ENCODE results near the gene SORBS1.

DNA sequence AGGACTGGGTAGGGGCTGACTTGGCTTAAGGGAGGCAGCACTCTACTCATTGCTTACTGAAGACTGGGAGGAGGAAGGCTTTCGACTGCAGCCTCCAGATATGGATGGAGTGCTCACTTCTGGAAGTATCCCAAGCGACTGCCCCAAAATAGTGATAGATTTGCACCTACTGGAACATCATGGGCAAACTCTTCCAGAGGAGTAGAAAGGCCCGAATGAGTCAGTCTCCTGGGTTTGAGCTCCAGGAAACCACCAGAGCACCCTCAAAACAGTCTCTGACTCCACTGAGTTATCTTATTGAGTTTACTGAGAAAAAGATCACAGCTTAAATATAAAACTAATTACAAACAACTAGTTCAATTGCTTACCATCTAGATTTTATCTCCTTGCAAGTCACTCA lies 233.2 kb downstream of the SORBS1 start:
- TF ChIP-seq RAD21 (IDR thresholded peaks at IDR 0.05) (no peak), SP1 (IDR thresholded peaks at IDR 0.05) (no peak), HNF4G (IDR thresholded peaks at IDR 0.05) (no peak), GABPA (IDR thresholded peaks at IDR 0.05 in 1 of 2, conservative IDR thresholded peaks at IDR 0.05 in 1 of 2) (no peak), JUND (IDR thresholded peaks at IDR 0.05) (no peak), TAF1 (conservative IDR thresholded peaks at IDR 0.05) (no peak), YY1 (IDR thresholded peaks at IDR 0.05) (no peak)
- TF ChIP-seq, protein P1, sequence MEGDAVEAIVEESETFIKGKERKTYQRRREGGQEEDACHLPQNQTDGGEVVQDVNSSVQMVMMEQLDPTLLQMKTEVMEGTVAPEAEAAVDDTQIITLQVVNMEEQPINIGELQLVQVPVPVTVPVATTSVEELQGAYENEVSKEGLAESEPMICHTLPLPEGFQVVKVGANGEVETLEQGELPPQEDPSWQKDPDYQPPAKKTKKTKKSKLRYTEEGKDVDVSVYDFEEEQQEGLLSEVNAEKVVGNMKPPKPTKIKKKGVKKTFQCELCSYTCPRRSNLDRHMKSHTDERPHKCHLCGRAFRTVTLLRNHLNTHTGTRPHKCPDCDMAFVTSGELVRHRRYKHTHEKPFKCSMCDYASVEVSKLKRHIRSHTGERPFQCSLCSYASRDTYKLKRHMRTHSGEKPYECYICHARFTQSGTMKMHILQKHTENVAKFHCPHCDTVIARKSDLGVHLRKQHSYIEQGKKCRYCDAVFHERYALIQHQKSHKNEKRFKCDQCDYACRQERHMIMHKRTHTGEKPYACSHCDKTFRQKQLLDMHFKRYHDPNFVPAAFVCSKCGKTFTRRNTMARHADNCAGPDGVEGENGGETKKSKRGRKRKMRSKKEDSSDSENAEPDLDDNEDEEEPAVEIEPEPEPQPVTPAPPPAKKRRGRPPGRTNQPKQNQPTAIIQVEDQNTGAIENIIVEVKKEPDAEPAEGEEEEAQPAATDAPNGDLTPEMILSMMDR (IDR thresholded peaks at IDR 0.05; ENCODE audit: low read depth, low read length, missing input control): no peak
- TF ChIP-seq, protein P2, sequence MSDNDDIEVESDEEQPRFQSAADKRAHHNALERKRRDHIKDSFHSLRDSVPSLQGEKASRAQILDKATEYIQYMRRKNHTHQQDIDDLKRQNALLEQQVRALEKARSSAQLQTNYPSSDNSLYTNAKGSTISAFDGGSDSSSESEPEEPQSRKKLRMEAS (IDR thresholded peaks at IDR 0.05): no peak
- TF ChIP-seq, protein P3, sequence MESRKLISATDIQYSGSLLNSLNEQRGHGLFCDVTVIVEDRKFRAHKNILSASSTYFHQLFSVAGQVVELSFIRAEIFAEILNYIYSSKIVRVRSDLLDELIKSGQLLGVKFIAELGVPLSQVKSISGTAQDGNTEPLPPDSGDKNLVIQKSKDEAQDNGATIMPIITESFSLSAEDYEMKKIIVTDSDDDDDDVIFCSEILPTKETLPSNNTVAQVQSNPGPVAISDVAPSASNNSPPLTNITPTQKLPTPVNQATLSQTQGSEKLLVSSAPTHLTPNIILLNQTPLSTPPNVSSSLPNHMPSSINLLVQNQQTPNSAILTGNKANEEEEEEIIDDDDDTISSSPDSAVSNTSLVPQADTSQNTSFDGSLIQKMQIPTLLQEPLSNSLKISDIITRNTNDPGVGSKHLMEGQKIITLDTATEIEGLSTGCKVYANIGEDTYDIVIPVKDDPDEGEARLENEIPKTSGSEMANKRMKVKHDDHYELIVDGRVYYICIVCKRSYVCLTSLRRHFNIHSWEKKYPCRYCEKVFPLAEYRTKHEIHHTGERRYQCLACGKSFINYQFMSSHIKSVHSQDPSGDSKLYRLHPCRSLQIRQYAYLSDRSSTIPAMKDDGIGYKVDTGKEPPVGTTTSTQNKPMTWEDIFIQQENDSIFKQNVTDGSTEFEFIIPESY (IDR thresholded peaks at IDR 0.05): no peak
- TF ChIP-seq, protein P4, sequence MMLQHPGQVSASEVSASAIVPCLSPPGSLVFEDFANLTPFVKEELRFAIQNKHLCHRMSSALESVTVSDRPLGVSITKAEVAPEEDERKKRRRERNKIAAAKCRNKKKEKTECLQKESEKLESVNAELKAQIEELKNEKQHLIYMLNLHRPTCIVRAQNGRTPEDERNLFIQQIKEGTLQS (IDR thresholded peaks at IDR 0.05): no peak
- TF ChIP-seq, protein P5, sequence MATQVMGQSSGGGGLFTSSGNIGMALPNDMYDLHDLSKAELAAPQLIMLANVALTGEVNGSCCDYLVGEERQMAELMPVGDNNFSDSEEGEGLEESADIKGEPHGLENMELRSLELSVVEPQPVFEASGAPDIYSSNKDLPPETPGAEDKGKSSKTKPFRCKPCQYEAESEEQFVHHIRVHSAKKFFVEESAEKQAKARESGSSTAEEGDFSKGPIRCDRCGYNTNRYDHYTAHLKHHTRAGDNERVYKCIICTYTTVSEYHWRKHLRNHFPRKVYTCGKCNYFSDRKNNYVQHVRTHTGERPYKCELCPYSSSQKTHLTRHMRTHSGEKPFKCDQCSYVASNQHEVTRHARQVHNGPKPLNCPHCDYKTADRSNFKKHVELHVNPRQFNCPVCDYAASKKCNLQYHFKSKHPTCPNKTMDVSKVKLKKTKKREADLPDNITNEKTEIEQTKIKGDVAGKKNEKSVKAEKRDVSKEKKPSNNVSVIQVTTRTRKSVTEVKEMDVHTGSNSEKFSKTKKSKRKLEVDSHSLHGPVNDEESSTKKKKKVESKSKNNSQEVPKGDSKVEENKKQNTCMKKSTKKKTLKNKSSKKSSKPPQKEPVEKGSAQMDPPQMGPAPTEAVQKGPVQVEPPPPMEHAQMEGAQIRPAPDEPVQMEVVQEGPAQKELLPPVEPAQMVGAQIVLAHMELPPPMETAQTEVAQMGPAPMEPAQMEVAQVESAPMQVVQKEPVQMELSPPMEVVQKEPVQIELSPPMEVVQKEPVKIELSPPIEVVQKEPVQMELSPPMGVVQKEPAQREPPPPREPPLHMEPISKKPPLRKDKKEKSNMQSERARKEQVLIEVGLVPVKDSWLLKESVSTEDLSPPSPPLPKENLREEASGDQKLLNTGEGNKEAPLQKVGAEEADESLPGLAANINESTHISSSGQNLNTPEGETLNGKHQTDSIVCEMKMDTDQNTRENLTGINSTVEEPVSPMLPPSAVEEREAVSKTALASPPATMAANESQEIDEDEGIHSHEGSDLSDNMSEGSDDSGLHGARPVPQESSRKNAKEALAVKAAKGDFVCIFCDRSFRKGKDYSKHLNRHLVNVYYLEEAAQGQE (IDR thresholded peaks at IDR 0.05): no peak

Measured in liver (tissue), 3 donors.